ENCODE data around the gene FGG. TPM values are rescaled to one million over a fixed set of nuclear protein-coding genes. Genes with fewer than 3 reads are reported as not detected.

The FGG gene
- total RNA-seq, 1 experiment from 2014 or later, result 0.45 TPM

DNA sequence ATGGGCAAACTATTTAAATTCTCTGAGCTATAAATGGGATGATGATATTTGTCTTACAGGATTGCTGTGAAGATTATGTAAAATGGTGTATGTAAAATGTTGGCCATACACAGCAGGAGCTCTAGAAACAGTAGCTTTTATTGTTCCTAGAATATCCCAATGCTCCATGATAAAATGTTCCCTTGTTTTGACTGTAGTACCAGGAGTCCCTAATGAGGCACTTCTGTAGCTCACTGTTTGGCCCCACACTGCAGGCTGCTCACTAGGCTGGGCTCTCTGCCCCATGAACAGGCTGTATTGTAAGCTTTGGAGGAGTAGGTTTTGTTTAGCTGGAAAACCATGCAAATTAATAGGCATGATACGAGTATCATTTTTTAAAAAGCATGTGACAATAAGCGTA is 18.6 kb downstream of the FGG start:
- peak; percentile 90 for DNase-seq (ENCODE audit: low read depth, low spot score)
- in situ Hi-C loops (cut with HindIII; ENCODE audit: low pct_unique_long_range_greater_than_20kb, low sequenced_read_pairs), result no loop called here

DNA sequence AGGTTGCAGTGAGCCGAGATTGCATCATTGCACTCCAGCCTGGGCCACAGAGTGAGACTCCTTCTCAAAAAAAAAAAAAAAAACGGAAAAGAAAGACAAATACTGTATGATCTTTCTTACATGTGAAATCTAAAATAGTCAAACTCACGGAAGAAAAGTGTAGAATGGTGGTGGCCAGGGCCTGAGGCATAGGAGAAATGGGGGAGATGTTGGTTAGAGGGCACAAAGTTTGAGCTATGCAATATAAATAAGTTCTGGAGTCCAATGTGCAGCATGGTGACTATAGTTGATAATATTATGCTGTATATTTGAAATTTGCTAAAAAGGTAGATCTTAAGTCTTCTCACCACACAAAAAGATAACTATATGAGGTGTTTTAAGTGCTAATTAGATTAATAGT is 20.6 kb downstream of the FGG start:
- in situ Hi-C loops (cut with HindIII; ENCODE audit: low pct_unique_long_range_greater_than_20kb, low sequenced_read_pairs), result no loop called here

DNA sequence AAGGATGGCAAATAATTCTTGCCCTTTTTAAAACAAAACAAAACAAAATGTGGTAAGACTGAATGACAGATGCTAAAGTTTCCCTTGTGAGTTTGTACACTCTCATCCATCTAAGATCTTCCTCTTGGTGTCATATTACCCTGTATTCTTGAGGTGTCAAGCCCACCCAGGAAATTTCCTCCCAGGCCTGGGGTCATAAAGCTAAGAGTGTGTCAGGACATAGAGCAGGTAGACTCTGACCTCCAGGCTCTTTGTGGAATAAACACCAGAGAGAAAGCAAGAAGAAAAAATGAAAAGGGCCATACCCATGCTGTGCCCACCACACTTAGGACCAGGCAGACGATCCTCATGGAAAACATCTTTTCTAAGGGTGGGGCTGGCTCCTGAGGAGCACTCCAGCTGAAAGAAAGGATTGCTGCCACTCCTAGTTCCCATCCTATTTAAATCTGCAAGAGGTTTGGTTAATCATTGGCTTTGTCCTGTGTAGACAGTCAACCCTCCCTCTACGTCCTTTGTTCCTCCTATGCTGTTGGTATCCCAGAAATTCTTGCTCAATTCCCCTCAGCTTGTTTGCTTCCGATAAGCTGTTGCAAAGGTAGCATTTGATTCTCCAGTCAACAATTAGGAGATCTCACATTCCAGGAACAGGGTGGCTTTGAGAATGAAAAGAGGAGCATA is 22.0 kb downstream of the FGG start, which contains the start of gene FGA:
TSS of gene FGA (minus strand) at position 414 of the 678 bp plus-strand sequence. CDS start at position 359, 55 bp downstream.
- in situ Hi-C loops (cut with HindIII; ENCODE audit: low pct_unique_long_range_greater_than_20kb, low sequenced_read_pairs), result no loop called here
- no peak for DNase-seq (ENCODE audit: low read depth, low spot score)

More for the DNA sequence above, 20.6 kb downstream of the FGG start:
- DNase-seq (ENCODE audit: low read depth, low spot score), result no peak

DNA sequence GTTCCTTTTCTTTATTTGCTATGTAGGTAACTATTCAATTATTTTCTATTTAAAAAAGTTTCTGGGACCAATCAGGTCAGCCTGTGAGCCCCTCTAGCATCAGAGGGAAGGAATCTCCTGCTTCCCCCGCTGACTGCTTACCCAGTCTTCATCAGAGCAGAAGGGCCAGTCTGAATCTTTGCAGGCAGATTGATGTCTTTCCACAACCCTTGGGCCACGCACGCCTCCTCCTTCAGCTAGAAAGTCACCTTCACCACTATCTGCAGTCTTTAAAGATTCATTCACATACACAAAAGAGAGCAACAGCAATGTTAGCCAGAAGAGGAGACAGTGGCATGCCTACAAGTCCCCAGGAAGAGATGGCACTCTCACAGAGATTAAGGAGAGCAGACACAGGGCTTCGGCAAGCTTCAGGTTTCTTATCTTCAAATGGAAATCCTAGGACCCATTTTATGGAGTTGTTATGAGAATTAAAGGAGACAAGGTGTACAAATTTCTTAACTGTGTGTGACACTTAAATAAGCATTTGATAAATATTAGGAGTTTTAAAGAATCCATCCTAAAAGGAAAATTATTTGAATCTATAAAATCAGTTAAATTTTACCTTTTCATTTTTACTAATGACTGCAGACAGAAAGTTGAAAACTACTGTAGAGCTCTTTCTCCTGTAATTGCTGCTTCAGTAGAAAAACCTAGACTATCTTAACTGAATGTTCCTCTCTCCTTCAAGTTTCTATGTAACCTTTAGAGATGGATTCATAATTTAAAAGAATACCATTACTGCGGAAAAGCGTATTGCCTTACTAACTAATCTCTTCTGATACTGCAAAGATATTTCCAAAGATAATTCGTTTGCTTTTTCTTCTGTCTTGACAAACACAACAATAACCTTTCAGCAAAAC is 22.9 kb downstream of the FGG start:
- in situ Hi-C loops (cut with HindIII; ENCODE audit: low pct_unique_long_range_greater_than_20kb, low sequenced_read_pairs), result no loop called here
- no peak for DNase-seq (ENCODE audit: low read depth, low spot score)

DNA sequence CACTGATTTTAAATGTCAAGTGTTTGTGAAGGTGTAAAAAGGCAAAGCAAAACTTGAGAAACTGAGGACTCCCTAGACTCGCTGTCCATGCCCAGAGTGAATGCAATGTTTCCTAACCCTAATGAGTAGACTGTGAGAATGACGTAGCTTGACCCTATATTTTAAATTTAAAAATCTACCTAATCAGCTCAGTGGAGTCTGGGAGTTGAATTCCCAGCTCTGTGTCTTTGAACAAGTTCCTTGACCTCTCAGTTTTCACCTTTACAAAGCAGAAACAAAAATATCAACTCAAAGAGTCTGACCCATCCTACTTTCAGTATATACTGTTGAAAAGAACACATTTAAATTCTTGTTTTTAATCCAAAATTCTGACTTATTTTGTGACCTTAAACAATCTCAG is 24.3 kb downstream of the FGG start:
- in situ Hi-C loops (cut with HindIII; ENCODE audit: low pct_unique_long_range_greater_than_20kb, low sequenced_read_pairs), result no loop called here
- DNase-seq (ENCODE audit: low read depth, low spot score), result no peak

DNA sequence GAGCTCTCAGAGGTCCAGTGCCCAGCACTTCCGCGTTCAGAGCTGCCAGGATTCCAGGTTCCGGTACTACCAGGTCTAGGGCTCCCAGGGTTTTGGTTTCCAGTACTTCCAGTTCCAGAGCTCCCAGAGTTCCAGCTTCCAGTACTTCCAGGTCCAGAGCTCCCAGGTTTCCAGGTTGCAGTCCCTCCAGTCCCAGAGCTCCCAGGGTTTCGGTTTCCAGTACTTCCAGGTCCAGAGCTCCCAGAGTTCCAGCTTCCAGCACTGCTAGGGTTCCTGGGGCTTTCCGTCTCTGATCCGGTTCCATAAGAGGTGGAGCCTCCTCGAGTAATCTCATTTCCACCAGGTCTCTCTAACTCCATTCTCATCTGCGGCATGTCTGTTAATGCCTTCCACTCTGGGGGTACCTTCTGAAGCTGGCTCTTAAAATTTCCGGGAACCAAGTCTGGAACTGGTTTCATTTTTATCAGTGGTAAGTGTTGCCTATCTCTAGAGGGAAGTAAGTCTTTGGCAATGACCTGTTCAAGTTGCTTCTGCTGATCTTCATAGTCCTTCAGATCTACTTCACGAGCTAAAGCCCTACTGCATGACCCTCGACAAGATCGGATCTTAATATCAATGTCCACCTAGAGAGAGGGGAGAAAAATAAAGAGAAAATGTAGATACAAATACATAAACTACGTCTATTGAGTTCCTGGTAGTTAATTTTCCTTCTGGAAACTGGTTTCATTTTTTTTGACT is 26.0 kb downstream of the FGG start:
- no peak for DNase-seq (ENCODE audit: low read depth, low spot score)
- in situ Hi-C loops (cut with HindIII; ENCODE audit: low pct_unique_long_range_greater_than_20kb, low sequenced_read_pairs), result no loop called here

DNA sequence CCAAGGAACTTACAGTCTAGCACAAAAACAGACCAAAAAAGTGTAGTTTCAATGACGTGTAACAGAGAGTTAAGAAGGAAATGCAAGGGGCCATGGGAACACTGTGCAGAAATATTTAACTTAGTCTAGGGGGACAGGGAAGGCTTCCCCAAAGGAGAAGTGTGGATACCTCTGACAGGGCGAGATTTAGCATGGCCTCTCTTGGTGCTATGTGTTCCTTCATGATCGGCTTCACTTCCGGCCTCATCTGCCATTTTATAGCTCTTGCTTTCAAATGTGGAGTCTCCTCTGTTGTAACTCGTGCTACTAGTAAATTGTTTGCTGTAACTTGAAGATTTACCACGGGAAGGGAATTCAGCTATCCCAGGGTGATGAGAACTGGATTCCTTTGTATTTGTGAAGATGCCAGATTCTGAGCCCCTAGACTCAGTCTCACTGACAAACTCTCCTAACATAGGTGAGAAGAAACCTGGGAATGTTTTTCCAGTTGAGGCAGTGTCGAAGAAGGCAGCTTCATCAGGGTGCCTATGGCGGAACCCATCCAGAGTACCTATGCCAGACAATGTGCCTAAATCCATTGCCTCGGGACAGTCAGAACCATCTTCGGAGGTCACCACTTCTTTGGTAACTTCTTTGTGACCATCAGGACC is 27.0 kb downstream of the FGG start:
- DNase-seq (ENCODE audit: low read depth, low spot score), result no peak
- in situ Hi-C loops (cut with HindIII; ENCODE audit: low pct_unique_long_range_greater_than_20kb, low sequenced_read_pairs), result no loop called here

DNA sequence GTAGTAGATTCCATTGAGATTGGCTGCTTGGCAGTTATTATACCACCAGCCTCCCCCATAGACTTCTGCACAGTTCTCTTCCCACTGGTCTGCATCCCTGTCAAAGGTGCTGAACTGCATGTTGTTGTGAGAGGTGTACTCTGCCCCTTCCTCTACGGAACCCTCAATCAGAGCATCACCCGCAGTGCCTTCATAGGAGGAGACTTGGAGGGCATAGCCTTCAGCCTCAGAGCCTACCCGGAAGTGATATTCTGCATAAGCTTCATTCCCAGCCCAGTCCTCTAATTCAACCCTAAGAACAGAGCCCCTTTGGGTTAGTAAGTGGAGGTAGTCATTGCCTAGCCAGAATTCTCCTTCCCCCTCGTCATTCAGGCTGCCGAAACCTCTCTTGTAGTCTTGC is 28.2 kb downstream of the FGG start:
- no peak for DNase-seq (ENCODE audit: low read depth, low spot score)
- in situ Hi-C loops (cut with HindIII; ENCODE audit: low pct_unique_long_range_greater_than_20kb, low sequenced_read_pairs), result no loop called here

DNA sequence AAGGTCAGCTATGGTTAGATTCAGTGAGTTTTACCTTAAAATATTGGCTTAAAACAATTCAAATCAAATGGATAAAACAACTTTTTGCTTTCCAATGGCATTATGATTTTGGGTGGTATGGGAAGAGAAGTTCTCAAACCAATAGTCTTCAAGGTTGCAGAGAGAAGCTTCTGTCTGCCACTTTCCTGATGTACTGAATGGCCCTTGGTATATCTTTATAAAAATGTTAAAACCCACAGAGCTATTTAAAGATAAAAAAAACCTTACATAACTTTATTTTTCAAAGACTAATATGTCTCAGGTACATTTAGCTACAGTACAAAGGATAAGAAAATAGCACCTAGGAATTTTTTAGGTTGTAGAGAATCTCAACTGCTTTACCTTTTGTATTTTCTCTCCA is 28.8 kb downstream of the FGG start:
- in situ Hi-C loops (cut with HindIII; ENCODE audit: low pct_unique_long_range_greater_than_20kb, low sequenced_read_pairs), result no loop called here

DNA sequence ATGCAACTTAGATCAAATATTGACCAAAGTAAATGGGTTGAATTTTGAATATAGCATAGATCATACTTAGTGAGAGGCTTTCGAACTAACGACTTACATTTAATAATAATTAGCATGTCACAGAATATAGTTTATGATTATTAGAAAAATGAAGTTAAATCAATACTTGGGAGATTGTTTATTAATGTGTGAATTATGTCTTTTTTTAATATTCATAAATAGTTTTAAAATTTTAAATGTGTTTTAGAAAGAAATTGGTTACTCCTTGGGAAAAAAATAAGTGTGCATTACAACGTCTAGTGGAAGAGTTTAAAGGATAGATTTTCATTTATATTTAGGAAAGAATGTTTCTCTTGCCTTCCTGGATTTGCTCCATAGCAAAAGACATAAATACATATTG is 29.2 kb downstream of the FGG start:
- in situ Hi-C loops (cut with HindIII; ENCODE audit: low pct_unique_long_range_greater_than_20kb, low sequenced_read_pairs), result no loop called here
- no peak for DNase-seq (ENCODE audit: low read depth, low spot score)

More for the DNA sequence above, 28.8 kb downstream of the FGG start:
- DNase-seq (ENCODE audit: low read depth, low spot score), result no peak

DNA sequence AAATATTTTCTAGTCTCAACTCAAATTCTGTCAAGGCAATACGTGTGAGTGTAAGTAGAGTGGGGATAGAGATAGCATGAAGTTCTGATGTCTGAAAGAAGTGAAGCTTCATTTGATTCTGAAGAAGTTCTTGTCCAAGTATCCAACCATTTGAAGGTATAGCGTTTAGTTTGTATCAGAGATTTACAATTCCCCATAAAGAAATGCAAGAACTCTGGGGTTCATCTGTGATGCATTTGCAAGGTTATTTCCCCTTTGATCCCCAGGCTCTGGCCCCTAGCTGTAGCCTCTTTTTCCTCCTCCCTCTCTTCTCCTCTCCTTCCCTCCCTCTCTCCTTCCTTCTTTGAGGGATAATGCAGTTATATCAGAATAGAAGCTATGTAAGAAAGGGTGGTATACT is 29.7 kb downstream of the FGG start:
- in situ Hi-C loops (cut with HindIII; ENCODE audit: low pct_unique_long_range_greater_than_20kb, low sequenced_read_pairs), result no loop called here
- DNase-seq (ENCODE audit: low read depth, low spot score), result no peak

DNA sequence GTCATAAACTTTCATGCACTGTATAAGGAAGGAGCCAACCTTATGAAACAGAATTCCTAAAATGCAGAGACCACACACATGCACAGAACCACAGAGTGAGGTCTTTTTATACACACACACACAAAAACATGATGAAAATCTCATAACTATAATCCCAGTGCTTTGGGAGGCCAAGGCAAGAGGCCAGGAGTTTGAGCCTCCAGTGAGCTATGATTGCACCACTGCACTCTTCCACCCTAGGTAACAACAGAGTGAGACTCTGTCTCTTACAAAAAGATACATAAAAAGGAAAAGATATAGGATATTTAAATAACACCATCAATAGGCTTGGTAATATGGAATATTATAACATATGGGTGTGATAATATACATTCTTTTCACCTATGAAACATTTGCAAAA is 32.5 kb downstream of the FGG start:
- no peak for DNase-seq (ENCODE audit: low read depth, low spot score)
- in situ Hi-C loops (cut with HindIII; ENCODE audit: low pct_unique_long_range_greater_than_20kb, low sequenced_read_pairs), result no loop called here

DNA sequence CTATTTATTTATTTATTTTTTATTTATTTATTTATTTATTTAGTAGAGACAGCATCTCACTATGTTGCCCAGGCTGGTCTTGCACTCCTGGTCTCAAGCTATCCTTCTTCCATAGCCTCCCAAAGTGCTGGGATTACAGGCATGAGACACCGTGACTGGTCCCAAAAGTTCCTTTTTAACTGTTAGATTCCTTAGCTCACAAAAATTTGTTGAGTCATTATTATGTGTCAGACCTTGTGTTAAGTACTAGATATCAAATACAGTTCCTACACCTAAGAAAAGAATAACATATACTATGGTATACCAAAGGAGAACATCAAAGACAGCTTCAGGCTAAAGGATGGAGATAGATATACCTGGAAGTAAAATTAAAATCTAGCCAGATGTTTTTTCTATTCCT is 33.5 kb downstream of the FGG start:
- no peak for DNase-seq (ENCODE audit: low read depth, low spot score)
- in situ Hi-C loops (cut with HindIII; ENCODE audit: low pct_unique_long_range_greater_than_20kb, low sequenced_read_pairs), result no loop called here

DNA sequence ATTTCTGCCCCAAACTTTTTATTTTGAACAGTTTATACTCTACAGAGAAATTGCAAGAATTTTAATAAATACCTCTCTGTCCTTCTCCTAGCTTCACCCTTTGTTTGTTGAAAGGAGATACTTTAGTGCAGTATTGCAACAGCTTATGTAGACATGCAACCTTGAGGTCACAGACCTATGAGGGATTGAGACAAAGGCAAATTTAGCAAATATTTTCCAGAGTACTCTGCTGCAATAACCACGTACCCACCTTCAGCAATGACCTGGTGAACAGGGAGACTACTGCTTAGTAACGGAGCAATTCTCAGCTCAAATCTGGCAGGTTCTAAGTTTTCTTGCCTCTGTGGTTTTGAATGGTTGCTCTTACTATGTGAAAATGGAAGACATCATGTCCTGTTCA is 35.1 kb downstream of the FGG start:
- DNase-seq (ENCODE audit: low read depth, low spot score), result no peak
- in situ Hi-C loops (cut with HindIII; ENCODE audit: low pct_unique_long_range_greater_than_20kb, low sequenced_read_pairs), result no loop called here

DNA sequence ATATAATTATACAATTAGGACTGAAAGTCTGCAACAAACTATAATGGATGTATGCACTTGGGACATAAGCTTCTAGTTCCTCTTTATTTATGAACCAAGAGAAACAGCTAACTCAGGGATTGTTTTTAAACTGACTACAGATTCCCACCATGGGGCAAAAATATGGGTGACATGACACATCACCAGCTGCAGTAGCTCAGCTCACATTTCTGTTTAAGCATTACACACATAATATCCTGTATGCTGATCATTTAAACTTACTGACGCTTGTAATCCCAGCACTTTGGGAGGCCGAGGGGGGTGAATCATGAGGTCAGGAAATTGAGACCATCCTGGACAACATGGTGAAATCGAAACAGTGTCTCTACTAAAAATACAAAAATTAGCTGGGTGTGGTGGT is 38.1 kb downstream of the FGG start:
- in situ Hi-C loops (cut with HindIII; ENCODE audit: low pct_unique_long_range_greater_than_20kb, low sequenced_read_pairs), result no loop called here

DNA sequence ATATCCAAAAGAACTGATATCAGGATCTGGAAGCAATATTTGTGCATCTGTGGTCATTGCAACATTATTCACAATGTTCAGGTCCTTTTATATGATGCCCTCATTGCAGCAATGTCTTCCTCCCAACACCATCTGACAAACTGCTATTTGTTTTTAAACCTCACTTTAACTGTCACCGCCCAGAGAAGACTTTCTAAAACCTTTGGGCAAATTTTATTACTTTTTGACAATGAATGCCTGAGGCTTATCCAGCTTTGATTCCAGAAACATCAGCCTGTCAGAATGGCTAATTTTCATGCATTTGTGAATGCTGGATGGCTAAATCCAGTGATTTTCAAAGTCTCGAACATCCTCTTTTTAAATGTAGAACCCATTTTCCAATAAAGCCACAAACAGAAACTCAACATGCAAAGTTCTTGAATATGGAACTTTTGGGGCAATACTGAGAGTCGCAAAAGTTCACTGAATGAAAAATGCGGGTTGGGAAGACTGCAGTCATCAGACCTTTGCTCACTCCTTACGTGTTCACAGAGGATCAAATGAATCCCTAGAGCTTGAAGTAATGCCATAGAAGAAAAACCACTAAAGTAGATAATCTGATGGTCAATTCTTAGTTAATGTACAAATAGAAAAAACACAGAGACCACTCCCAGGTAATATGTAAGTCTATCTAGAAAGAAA is 39.1 kb downstream of the FGG start:
- no peak for DNase-seq (ENCODE audit: low read depth, low spot score)
- in situ Hi-C loops (cut with HindIII; ENCODE audit: low pct_unique_long_range_greater_than_20kb, low sequenced_read_pairs), result no loop called here

More for the DNA sequence above, 38.1 kb downstream of the FGG start:
- no peak for DNase-seq (ENCODE audit: low read depth, low spot score)

DNA sequence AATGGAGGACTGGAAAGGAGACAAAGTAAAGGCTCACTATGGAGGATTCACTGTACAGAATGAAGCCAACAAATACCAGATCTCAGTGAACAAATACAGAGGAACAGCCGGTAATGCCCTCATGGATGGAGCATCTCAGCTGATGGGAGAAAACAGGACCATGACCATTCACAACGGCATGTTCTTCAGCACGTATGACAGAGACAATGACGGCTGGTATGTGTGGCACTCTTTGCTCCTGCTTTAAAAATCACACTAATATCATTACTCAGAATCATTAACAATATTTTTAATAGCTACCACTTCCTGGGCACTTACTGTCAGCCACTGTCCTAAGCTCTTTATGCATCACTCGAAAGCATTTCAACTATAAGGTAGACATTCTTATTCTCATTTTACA is 42.9 kb downstream of the FGG start:
- in situ Hi-C loops (cut with HindIII; ENCODE audit: low pct_unique_long_range_greater_than_20kb, low sequenced_read_pairs), result no loop called here
- DNase-seq (ENCODE audit: low read depth, low spot score), result no peak
